Lower lobe of right lung (tissue), 2 donors: ENCODE data around the gene PABPC1L. TPM values are rescaled to one million over a fixed set of nuclear protein-coding genes. Genes with fewer than 3 reads are reported as not detected.
"Not testable (repeated sequence)": the region's sequence is repeated elsewhere in the genome, so short reads cannot be mapped to it uniquely, and the experiment has no call there.

Experiments
- ATAC-seq, 2 donors: fragments of 200-7000 bp; cut with Tn5 transposase; one replicate each; pipeline ENCODE4 v1.9.1; 2020 to 2022; ENCODE audit warnings: mild to moderate bottlenecking in 2 of 2, moderate library complexity in 2 of 2
- DNase-seq: peaks from one replicate; pipeline ENCODE4 v3.0.0-alpha.2; 2020
- H3K27ac ChIP-seq: fragments of 200-600 bp; one replicate; pipeline ENCODE4 v1.8.0; 2022
- H3K27me3 ChIP-seq: fragments of 200-600 bp; one replicate; pipeline ENCODE4 v1.8.0; 2022; ENCODE audit warnings: low read depth
- H3K36me3 ChIP-seq: fragments of 200-600 bp; one replicate; pipeline ENCODE4 v1.8.0; 2022; ENCODE audit warnings: mild to moderate bottlenecking
- H3K4me1 ChIP-seq: fragments of 200-600 bp; one replicate; pipeline ENCODE4 v1.8.0; 2022
- H3K4me3 ChIP-seq: fragments of 200-600 bp; one replicate; pipeline ENCODE4 v1.8.0; 2022; ENCODE audit warnings: mild to moderate bottlenecking
- H3K9me3 ChIP-seq: fragments of 200-600 bp; one replicate; pipeline ENCODE4 v1.8.0; 2022
- intact Hi-C: fragments of 100-400 bp; cut with DNase I; formaldehyde crosslinking; loops from one replicate; pipeline ENCODE4 v1.11.0; 2022
- total RNA-seq: library from RNA; stranded (reverse); fragmentation: NEBNext Ultra II Directional; extraction: Animal tissue kit (Norgen Biotek cat#: 25700); gene quantifications from one replicate; pipeline ENCODE4 v1.2.1, GENCODE V29; 2021
- TF ChIP-seq, protein P1 (sequence below): fragments of 200-600 bp; IDR thresholded peaks from one replicate; pipeline ENCODE4 v1.8.0; 2022; ENCODE audit warnings: antibody characterized with exemption, mild to moderate bottlenecking
- donor health status: DM: no; HTN: yes; CAD: no; lungs with severe emphysema.

Gene PABPC1L
- total RNA-seq, 1 donor from 2014 or later, result 56.3 TPM

DNA sequence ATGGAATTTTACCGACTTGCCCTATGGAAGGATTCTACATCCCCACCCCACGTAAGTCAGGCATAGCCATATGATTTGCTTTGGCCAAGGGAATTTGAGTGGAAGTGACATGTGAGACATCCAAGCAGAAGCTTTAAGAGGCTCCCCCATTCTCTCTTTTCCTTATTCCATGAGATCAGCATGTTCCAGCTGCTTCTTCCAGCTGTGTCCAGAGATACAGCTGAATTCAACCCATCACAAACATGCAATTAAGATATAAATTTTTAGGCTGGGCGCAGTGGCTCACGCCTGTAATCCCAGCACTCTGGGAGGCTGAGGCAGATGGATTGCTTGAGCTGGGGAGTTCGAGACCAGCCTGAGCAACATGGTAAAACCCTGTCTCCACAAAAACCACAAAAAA is 40.4 kb upstream of the PABPC1L start:
- Histone ChIP-seq H3K9me3 (no peaks in the 10 kb centered on the region), H3K4me3 (no peak overlapping the region), H3K27me3 (no peaks in the 10 kb centered on the region), H3K27ac (no peak overlapping the region), H3K4me1 (peaks cover 6% of the 10 kb centered on the region), H3K36me3 (no peaks in the 10 kb centered on the region)
- TF ChIP-seq, protein P1, sequence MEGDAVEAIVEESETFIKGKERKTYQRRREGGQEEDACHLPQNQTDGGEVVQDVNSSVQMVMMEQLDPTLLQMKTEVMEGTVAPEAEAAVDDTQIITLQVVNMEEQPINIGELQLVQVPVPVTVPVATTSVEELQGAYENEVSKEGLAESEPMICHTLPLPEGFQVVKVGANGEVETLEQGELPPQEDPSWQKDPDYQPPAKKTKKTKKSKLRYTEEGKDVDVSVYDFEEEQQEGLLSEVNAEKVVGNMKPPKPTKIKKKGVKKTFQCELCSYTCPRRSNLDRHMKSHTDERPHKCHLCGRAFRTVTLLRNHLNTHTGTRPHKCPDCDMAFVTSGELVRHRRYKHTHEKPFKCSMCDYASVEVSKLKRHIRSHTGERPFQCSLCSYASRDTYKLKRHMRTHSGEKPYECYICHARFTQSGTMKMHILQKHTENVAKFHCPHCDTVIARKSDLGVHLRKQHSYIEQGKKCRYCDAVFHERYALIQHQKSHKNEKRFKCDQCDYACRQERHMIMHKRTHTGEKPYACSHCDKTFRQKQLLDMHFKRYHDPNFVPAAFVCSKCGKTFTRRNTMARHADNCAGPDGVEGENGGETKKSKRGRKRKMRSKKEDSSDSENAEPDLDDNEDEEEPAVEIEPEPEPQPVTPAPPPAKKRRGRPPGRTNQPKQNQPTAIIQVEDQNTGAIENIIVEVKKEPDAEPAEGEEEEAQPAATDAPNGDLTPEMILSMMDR, result no peak
- intact Hi-C loops, result loop anchor here (10.0 kb wide), 1 partner anchor 125 kb away; the partner anchor contains the start of gene KCNK15
- ATAC-seq (no peak), DNase-seq (no peak)

DNA sequence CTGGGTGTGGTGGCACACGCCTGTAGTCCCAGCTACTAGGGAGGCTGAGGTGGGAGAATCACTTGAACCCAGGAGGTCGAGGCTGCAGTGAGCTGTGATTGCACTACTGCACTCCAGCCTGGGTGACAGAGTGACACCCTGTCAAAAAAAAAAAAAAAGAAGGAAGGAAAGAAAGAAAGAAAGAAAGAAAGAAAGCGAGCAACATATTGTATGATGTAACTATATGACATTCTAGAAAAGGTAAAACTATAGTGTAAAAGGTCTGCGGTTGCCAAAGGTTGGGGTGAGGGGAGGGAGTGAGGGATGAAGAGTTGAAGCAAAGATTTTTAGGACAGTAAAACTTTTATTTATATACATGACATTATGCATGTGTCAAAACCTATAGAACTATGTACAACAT is 27.5 kb upstream of the PABPC1L start:
- H3K27ac ChIP-seq, H3K4me3 ChIP-seq, DNase-seq, H3K27me3 ChIP-seq, ATAC-seq, intact Hi-C loops, H3K36me3 ChIP-seq, H3K9me3 ChIP-seq: not testable (repeated sequence)
- H3K4me1 ChIP-seq, result peaks cover 17% of the 10 kb centered on the region

DNA sequence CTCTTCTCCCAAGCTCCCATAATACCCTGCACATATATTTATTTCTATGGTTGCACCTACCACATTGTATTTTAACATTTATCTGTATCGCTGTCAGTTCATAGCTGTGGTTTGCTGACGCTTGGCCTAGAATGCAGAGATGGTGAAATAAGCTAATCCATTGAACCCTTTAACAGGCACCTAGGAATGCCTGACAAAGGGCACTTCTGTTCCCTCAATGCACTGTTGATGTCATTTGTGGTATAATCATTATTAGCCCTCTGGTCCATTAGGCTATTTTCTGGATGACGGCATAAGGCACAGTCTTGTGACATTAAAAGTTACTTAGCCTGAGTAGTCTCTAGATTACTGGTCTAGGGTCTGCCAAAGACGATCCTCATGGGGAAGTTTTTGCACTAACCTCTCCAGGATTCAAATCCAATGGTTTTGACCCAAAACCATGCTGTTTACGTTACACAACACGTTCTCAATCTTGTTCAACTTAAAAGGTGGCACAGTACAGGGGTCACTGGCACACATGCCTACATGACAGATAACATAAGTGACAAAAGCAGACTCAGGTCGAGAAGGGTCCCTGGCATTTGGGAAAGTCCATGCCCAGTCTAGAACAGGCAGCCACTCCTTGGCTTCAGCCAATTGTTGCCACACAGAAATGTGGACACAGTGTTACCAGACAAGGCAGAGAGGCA is 26.5 kb upstream of the PABPC1L start:
- ATAC-seq (no peak), DNase-seq (no peak)
- no peak overlapping the region for H3K4me3 ChIP-seq
- H3K9me3 ChIP-seq, result no peaks in the 10 kb centered on the region
- peaks cover 27% of the 10 kb centered on the region for H3K4me1 ChIP-seq
- H3K27me3 ChIP-seq, result no peaks in the 10 kb centered on the region
- intact Hi-C loops, result no loop called here
- TF ChIP-seq, protein P1, result no peak
- H3K36me3 ChIP-seq, result peaks cover 3% of the 10 kb centered on the region
- no peak overlapping the region for H3K27ac ChIP-seq

DNA sequence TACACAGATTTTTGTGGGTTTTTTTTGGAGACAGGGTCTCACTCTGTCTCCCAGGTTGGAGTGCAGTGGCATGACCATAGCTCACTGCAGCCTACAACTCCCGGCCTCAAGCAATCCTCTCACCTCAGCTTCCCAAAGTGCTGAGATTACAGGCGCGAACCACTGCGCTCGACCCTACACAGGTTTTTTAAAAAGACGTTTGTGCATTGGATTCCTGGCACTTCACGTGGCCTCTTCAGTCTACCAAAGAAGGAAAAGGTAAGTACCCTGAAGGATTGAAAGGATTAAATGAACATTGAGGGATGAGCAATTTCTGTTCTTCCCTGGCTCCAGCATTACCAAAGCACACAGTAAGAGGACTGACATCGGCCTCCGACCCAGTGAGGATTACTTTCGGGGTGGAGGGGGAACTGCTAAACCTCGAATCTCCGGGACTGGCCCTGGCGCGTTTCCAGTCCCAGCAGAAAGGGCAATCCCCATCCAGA is 24.9 kb upstream of the PABPC1L start:
- Histone ChIP-seq H3K4me1 (peaks cover 43% of the 10 kb centered on the region), H3K36me3 (peaks cover 3% of the 10 kb centered on the region), H3K27ac (peak overlapping the region; percentile 99), H3K4me3 (peak overlapping the region; percentile 77), H3K27me3 (no peaks in the 10 kb centered on the region), H3K9me3 (no peaks in the 10 kb centered on the region)
- TF ChIP-seq, protein P1, result no peak
- ATAC-seq (no peak), DNase-seq (no peak)
- intact Hi-C loops, result no loop called here

DNA sequence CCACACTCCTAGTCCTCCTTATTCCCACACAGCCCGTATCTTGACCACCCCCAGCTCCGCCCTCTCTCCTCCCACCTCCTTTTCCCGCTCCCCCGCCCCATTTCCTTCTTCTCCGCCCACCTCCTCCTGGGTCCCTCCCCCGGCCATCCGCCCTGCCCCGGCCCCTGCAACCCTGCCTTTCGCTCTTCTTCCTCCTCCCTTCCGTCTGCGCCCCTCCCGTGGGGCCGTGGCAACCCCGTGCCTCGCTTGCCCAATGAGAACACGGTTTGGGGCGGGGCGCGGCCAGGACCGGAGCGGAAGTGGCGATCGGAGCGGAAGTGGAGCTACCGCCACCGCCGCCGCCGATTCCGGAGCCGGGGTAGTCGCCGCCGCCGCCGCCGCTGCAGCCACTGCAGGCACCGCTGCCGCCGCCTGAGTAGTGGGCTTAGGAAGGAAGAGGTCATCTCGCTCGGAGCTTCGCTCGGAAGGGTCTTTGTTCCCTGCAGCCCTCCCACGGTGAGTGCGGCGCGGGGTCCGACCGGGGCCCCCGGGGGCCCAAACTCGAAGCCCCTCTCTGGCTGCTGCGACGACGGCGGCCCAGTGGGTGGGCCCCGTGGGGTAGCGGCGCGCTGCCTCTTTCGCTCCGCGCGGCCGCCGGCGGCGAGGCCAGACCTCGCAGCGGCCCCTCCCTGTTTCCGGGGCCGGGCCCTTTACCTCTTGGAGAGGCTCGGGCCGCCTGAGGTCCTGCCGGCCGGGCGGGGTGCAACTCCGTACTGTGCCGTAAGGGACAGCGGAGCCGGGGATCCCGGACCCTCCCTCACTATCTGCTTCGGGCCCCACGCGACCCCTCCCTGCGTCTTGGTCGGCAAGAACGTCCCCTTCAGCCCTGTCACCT is 24.2 kb upstream of the PABPC1L start, which contains the start of gene YWHAB:
YWHAB (plus strand) TSS at position 314 of the 874 bp plus-strand sequence. CDS start 15,829 bp downstream, outside the sequence.
- TF ChIP-seq, protein P1, result peak; percentile 41
- Histone ChIP-seq H3K9me3 (no peaks in the 10 kb centered on the region), H3K27me3 (no peaks in the 10 kb centered on the region), H3K36me3 (peaks cover 3% of the 10 kb centered on the region), H3K27ac (peak within 1 kb of the TSS; percentile 99), H3K4me1 (peaks cover 50% of the 10 kb centered on the region), H3K4me3 (peak within 1 kb of the TSS; percentile 77)
- intact Hi-C loops, result no loop called here
- DNase-seq (peak; percentile 99), ATAC-seq (peak; percentile 99)
